ENCODE results near the gene FAM107B. TPM values are rescaled to one million over a fixed set of nuclear protein-coding genes. Genes with fewer than 3 reads are reported as not detected.
A peak's percentile ranks its signal among the peaks of the same experiment; 100 is the strongest.

FAM107B gene
- total and polyA plus RNA-seq, 2 of the 13 experiments (the other 11 are each of a cell fraction or from before 2014, with no cell fraction given) = 15.7 to 24.8 TPM

DNA sequence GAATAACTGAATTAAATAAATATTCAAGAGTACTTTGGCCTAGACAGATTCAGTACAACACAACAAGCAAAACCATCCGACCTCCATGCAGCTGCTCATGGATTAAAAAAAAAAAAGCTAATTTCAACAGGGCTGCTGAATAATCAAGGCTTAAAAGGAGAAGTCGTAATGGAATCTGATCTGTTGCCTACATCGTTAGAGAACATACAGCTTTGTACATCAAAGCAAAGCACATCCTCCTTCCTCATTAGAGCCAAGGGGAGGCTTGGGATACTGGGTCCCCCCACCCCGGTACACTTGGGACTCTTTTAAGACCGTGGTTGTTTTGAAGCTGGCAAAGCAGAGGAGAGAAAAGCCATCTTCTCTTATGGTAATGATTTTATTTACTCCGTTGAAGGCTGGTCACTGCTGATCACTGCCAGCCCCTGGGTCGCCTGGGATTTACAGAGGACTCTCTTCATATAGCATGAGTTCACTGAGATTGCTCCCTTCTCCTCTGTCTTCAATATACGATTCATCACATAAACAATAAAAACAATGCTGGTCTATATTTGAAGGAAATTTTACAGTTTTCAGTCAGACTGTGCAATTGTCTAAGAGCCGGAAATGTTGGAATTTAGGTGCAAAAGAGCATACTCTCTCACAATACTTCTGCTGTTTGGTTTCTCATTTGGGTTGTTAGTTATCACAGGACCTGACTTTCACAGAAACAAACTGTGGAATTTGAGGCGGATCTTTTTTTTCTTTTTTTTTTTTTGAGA lies 148.8 kb downstream of the FAM107B start:
- Histone ChIP-seq H3K79me2 (ENCODE audit: insufficient read depth, low read length) (no peaks in the 10 kb centered on the region), H3K4me2 (ENCODE audit: low read depth, low read length) (peak overlapping the region; percentile 47), H3K27ac (ENCODE audit: extremely low read length, insufficient read depth, low read length) (no peak overlapping the region), H3K36me3 (replicated peaks in 1 of 2; ENCODE audit: control insufficient read depth in 1 of 2, insufficient read depth in 2 of 2, low read length in 2 of 2) (no peaks in the 10 kb centered on the region), H2AFZ (ENCODE audit: low read length) (no peak overlapping the region), H3K9me3 (ENCODE audit: low read length) (no peaks in the 10 kb centered on the region), H3K4me1 (ENCODE audit: insufficient read depth, low read length) (peaks cover 17% of the 10 kb centered on the region), H3K4me3 (replicated peaks in 1 of 3; ENCODE audit: insufficient read depth in 1 of 3, low read depth in 2 of 3, low read length in 3 of 3) (peak overlapping the region in 2 of 3 experiments; percentile 14 to 25; a peak in 2 of 6 replicates), H4K20me1 (ENCODE audit: insufficient read depth, low read length) (no peaks in the 10 kb centered on the region), H3K27me3 (ENCODE audit: control insufficient read depth in 1 of 2, insufficient read depth in 2 of 2, low read length in 2 of 2) (no peaks in the 10 kb centered on the region), H3K9ac (ENCODE audit: insufficient read depth, low read depth, low read length) (no peak overlapping the region)
- no peak for DNase-seq (ENCODE audit: low spot score)
- intact Hi-C loops (cut with micrococcal nuclease; ENCODE audit: unreplicated experiment) = no loop called here
- no TSS peak for BruUV-seq (replicated peaks)
- CTCF ChIA-PET (ENCODE audit: low intra/inter-chr PET ratio, low total read pairs) = no interaction called here
- POLR2A ChIA-PET = interaction anchor here (0.6 kb wide), 1 partner anchor 95 kb away, joined by 3 read pairs; no protein-coding TSS in a partner anchor
- no peak for FAIRE-seq
- peak; percentile 68 for ATAC-seq
- TF ChIP-seq RBM39 (IDR thresholded peaks at IDR 0.05; ENCODE audit: low read depth, low read length, poor library complexity, severe bottlenecking) (no peak), SPEN (CRISPR knock-in tag; IDR thresholded peaks at IDR 0.05; ENCODE audit: low read depth) (no peak), KMT2B (CRISPR knock-in tag; IDR thresholded peaks at IDR 0.05) (no peak), ZNF766 (CRISPR knock-in tag; IDR thresholded peaks at IDR 0.05; ENCODE audit: borderline replicate concordance) (no peak), XRCC5 (optimal IDR thresholded peaks at IDR 0.05; ENCODE audit: low read length) (no peak), FOXO1 (CRISPR knock-in tag; IDR thresholded peaks at IDR 0.05) (no peak), REL (CRISPR knock-in tag; conservative IDR thresholded peaks at IDR 0.05) (no peak), ZNF331 (CRISPR knock-in tag; IDR thresholded peaks at IDR 0.05) (no peak), NFE2L1 (CRISPR knock-in tag; IDR thresholded peaks at IDR 0.05; ENCODE audit: borderline replicate concordance) (no peak), ZSCAN29 (CRISPR knock-in tag; conservative IDR thresholded peaks at IDR 0.05) (no peak)
- TF ChIP-seq, protein P1, sequence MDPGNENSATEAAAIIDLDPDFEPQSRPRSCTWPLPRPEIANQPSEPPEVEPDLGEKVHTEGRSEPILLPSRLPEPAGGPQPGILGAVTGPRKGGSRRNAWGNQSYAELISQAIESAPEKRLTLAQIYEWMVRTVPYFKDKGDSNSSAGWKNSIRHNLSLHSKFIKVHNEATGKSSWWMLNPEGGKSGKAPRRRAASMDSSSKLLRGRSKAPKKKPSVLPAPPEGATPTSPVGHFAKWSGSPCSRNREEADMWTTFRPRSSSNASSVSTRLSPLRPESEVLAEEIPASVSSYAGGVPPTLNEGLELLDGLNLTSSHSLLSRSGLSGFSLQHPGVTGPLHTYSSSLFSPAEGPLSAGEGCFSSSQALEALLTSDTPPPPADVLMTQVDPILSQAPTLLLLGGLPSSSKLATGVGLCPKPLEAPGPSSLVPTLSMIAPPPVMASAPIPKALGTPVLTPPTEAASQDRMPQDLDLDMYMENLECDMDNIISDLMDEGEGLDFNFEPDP (CRISPR knock-in tag; conservative IDR thresholded peaks at IDR 0.05) = no peak
- TF ChIP-seq, protein P2, sequence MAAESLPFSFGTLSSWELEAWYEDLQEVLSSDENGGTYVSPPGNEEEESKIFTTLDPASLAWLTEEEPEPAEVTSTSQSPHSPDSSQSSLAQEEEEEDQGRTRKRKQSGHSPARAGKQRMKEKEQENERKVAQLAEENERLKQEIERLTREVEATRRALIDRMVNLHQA (CRISPR knock-in tag; IDR thresholded peaks at IDR 0.05) = no peak
- TF ChIP-seq, protein P3, sequence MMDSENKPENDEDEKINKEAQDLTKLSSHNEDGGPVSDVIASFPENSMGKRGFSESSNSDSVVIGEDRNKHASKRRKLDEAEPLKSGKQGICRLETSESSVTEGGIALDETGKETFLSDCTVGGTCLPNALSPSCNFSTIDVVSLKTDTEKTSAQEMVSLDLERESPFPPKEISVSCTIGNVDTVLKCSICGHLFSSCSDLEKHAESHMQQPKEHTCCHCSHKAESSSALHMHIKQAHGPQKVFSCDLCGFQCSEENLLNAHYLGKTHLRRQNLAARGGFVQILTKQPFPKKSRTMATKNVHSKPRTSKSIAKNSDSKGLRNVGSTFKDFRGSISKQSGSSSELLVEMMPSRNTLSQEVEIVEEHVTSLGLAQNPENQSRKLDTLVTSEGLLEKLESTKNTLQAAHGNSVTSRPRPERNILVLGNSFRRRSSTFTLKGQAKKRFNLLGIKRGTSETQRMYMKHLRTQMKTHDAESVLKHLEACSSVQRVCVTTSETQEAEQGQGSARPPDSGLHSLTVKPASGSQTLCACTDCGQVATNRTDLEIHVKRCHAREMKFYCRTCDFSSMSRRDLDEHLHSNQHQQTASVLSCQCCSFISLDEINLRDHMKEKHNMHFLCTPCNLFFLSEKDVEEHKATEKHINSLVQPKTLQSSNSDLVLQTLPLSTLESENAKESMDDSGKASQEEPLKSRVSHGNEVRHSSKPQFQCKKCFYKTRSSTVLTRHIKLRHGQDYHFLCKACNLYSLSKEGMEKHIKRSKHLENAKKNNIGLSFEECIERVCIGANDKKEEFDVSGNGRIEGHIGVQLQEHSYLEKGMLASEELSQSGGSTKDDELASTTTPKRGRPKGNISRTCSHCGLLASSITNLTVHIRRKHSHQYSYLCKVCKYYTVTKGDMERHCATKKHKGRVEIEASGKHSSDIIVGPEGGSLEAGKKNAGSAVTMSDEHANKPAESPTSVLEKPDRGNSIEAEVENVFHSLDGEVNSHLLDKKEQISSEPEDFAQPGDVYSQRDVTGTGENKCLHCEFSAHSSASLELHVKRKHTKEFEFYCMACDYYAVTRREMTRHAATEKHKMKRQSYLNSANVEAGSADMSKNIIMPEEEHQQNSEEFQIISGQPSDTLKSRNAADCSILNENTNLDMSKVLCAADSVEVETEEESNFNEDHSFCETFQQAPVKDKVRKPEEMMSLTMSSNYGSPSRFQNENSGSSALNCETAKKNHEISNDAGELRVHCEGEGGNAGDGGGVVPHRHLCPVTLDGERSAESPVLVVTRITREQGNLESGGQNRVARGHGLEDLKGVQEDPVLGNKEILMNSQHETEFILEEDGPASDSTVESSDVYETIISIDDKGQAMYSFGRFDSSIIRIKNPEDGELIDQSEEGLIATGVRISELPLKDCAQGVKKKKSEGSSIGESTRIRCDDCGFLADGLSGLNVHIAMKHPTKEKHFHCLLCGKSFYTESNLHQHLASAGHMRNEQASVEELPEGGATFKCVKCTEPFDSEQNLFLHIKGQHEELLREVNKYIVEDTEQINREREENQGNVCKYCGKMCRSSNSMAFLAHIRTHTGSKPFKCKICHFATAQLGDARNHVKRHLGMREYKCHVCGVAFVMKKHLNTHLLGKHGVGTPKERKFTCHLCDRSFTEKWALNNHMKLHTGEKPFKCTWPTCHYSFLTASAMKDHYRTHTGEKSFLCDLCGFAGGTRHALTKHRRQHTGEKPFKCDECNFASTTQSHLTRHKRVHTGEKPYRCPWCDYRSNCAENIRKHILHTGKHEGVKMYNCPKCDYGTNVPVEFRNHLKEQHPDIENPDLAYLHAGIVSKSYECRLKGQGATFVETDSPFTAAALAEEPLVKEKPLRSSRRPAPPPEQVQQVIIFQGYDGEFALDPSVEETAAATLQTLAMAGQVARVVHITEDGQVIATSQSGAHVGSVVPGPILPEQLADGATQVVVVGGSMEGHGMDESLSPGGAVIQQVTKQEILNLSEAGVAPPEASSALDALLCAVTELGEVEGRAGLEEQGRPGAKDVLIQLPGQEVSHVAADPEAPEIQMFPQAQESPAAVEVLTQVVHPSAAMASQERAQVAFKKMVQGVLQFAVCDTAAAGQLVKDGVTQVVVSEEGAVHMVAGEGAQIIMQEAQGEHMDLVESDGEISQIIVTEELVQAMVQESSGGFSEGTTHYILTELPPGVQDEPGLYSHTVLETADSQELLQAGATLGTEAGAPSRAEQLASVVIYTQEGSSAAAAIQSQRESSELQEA (CRISPR knock-in tag; IDR thresholded peaks at IDR 0.05; ENCODE audit: not compliant biosample characterization) = no peak
- 4% methylated on average over 9 of the region's 10 CpGs for WGBS (ENCODE audit: low lambda C conversion rate)
- in situ Hi-C loops (cut with HindIII; ENCODE audit: extremely low pct_ligation_motif_present, low pct_unique_long_range_greater_than_20kb) = no loop called here
